Hypothalamus (tissue), 51 donors: ENCODE measurements around the gene EPB41L2.
A peak's percentile ranks its signal among the peaks of the same experiment; 100 is the strongest.
"Not testable (repeated sequence)": the region's sequence is repeated elsewhere in the genome, so short reads cannot be mapped to it uniquely, and the experiment has no call there.

Experiments
- DNase-seq, 51 donors: peaks; one replicate each; lab custom pipeline; 2025; lab: John Stamatoyannopoulos, UW

EPB41L2 gene

GRCh38 chr6:130961148-130961547, 101.9 kb downstream of the EPB41L2 start:
- DNase-seq, result no peak

- no peak for DNase-seq
These were observed 103.1 kb downstream of the EPB41L2 start for GRCh38 chr6:130959951-130960350.

GRCh38 chr6:130958468-130958867, 104.6 kb downstream of the EPB41L2 start:
- no peak for DNase-seq

- DNase-seq, result no peak
These were observed 107.3 kb downstream of the EPB41L2 start for GRCh38 chr6:130955755-130956154.

- DNase-seq, result no peak
These were observed 113.5 kb downstream of the EPB41L2 start for GRCh38 chr6:130949553-130949952.

- DNase-seq, result peak in 1 of 51 donors; percentile 10
These were observed 115.6 kb downstream of the EPB41L2 start for GRCh38 chr6:130947464-130947863.

- DNase-seq, result no peak
These were observed 117.0 kb downstream of the EPB41L2 start for GRCh38 chr6:130946076-130946475.

GRCh38 chr6:130945401-130945919, 117.6 kb downstream of the EPB41L2 start:
- DNase-seq, result peak in 1 of 51 donors; percentile 25

GRCh38 chr6:130944486-130944885, 118.6 kb downstream of the EPB41L2 start:
- DNase-seq, result peak in 3 of 51 donors; percentile 18 to 31 (median 30)

- DNase-seq, result peak in 3 of 51 donors; percentile 11 to 28 (median 21)
These were observed 119.3 kb downstream of the EPB41L2 start for GRCh38 chr6:130943738-130944137.

GRCh38 chr6:130942752-130943151, 120.3 kb downstream of the EPB41L2 start:
- DNase-seq, result not testable (repeated sequence)

GRCh38 chr6:130937942-130938604, 125.0 kb downstream of the EPB41L2 start:
- DNase-seq, result no peak

GRCh38 chr6:130936933-130937332, 126.1 kb downstream of the EPB41L2 start:
- no peak for DNase-seq

- no peak for DNase-seq
These were observed 127.1 kb downstream of the EPB41L2 start for GRCh38 chr6:130935978-130936377.

GRCh38 chr6:130934848-130935585, 128.0 kb downstream of the EPB41L2 start:
- no peak for DNase-seq

GRCh38 chr6:130933712-130934200, 129.3 kb downstream of the EPB41L2 start:
- DNase-seq, result peak in 14 of 51 donors; percentile 8 to 58 (median 32)

GRCh38 chr6:130932921-130933320, 130.1 kb downstream of the EPB41L2 start:
- DNase-seq, result peak in 1 of 51 donors; percentile 13

GRCh38 chr6:130932438-130932837, 130.6 kb downstream of the EPB41L2 start:
- DNase-seq, result no peak

- no peak for DNase-seq
These were observed 131.4 kb downstream of the EPB41L2 start for GRCh38 chr6:130931683-130932082.

- no peak for DNase-seq
These were observed 133.9 kb downstream of the EPB41L2 start for GRCh38 chr6:130929036-130929678.
